ENCODE results near the gene FGG. TPM values are rescaled to one million over a fixed set of nuclear protein-coding genes. Genes with fewer than 3 reads are reported as not detected.

FGG gene
- total RNA-seq, 1 donor: not detected

DNA sequence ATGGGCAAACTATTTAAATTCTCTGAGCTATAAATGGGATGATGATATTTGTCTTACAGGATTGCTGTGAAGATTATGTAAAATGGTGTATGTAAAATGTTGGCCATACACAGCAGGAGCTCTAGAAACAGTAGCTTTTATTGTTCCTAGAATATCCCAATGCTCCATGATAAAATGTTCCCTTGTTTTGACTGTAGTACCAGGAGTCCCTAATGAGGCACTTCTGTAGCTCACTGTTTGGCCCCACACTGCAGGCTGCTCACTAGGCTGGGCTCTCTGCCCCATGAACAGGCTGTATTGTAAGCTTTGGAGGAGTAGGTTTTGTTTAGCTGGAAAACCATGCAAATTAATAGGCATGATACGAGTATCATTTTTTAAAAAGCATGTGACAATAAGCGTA is 18.6 kb downstream of the FGG start:
- TF ChIP-seq, protein P1, sequence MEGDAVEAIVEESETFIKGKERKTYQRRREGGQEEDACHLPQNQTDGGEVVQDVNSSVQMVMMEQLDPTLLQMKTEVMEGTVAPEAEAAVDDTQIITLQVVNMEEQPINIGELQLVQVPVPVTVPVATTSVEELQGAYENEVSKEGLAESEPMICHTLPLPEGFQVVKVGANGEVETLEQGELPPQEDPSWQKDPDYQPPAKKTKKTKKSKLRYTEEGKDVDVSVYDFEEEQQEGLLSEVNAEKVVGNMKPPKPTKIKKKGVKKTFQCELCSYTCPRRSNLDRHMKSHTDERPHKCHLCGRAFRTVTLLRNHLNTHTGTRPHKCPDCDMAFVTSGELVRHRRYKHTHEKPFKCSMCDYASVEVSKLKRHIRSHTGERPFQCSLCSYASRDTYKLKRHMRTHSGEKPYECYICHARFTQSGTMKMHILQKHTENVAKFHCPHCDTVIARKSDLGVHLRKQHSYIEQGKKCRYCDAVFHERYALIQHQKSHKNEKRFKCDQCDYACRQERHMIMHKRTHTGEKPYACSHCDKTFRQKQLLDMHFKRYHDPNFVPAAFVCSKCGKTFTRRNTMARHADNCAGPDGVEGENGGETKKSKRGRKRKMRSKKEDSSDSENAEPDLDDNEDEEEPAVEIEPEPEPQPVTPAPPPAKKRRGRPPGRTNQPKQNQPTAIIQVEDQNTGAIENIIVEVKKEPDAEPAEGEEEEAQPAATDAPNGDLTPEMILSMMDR (IDR thresholded peaks at IDR 0.05; ENCODE audit: insufficient read depth, low read length): no peak
- DNase-seq (ENCODE audit: low read depth): no peak
- no peak overlapping the region for H3K4me3 ChIP-seq (ENCODE audit: low read depth, low read length)

DNA sequence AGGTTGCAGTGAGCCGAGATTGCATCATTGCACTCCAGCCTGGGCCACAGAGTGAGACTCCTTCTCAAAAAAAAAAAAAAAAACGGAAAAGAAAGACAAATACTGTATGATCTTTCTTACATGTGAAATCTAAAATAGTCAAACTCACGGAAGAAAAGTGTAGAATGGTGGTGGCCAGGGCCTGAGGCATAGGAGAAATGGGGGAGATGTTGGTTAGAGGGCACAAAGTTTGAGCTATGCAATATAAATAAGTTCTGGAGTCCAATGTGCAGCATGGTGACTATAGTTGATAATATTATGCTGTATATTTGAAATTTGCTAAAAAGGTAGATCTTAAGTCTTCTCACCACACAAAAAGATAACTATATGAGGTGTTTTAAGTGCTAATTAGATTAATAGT is 20.6 kb downstream of the FGG start:
- no peak for DNase-seq (ENCODE audit: low read depth)
- TF ChIP-seq, protein P1 (IDR thresholded peaks at IDR 0.05; ENCODE audit: insufficient read depth, low read length): no peak
- H3K4me3 ChIP-seq (ENCODE audit: low read depth, low read length): no peak overlapping the region

DNA sequence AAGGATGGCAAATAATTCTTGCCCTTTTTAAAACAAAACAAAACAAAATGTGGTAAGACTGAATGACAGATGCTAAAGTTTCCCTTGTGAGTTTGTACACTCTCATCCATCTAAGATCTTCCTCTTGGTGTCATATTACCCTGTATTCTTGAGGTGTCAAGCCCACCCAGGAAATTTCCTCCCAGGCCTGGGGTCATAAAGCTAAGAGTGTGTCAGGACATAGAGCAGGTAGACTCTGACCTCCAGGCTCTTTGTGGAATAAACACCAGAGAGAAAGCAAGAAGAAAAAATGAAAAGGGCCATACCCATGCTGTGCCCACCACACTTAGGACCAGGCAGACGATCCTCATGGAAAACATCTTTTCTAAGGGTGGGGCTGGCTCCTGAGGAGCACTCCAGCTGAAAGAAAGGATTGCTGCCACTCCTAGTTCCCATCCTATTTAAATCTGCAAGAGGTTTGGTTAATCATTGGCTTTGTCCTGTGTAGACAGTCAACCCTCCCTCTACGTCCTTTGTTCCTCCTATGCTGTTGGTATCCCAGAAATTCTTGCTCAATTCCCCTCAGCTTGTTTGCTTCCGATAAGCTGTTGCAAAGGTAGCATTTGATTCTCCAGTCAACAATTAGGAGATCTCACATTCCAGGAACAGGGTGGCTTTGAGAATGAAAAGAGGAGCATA is 22.0 kb downstream of the FGG start, which contains the start of gene FGA:
Gene FGA, minus strand, starts transcription at position 414 of the 678 bp plus-strand sequence. Its CDS starts 55 bp downstream, at position 359.
- no peak within 1 kb of the TSS for H3K4me3 ChIP-seq (ENCODE audit: low read depth, low read length)
- TF ChIP-seq, protein P1 (IDR thresholded peaks at IDR 0.05; ENCODE audit: insufficient read depth, low read length): no peak

DNA sequence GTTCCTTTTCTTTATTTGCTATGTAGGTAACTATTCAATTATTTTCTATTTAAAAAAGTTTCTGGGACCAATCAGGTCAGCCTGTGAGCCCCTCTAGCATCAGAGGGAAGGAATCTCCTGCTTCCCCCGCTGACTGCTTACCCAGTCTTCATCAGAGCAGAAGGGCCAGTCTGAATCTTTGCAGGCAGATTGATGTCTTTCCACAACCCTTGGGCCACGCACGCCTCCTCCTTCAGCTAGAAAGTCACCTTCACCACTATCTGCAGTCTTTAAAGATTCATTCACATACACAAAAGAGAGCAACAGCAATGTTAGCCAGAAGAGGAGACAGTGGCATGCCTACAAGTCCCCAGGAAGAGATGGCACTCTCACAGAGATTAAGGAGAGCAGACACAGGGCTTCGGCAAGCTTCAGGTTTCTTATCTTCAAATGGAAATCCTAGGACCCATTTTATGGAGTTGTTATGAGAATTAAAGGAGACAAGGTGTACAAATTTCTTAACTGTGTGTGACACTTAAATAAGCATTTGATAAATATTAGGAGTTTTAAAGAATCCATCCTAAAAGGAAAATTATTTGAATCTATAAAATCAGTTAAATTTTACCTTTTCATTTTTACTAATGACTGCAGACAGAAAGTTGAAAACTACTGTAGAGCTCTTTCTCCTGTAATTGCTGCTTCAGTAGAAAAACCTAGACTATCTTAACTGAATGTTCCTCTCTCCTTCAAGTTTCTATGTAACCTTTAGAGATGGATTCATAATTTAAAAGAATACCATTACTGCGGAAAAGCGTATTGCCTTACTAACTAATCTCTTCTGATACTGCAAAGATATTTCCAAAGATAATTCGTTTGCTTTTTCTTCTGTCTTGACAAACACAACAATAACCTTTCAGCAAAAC is 22.9 kb downstream of the FGG start:
- no peak overlapping the region for H3K4me3 ChIP-seq (ENCODE audit: low read depth, low read length)
- DNase-seq (ENCODE audit: low read depth): no peak
- TF ChIP-seq, protein P1 (IDR thresholded peaks at IDR 0.05; ENCODE audit: insufficient read depth, low read length): no peak

More for the DNA sequence above, 22.0 kb downstream of the FGG start, which contains the start of gene FGA:
- no peak for DNase-seq (ENCODE audit: low read depth)

DNA sequence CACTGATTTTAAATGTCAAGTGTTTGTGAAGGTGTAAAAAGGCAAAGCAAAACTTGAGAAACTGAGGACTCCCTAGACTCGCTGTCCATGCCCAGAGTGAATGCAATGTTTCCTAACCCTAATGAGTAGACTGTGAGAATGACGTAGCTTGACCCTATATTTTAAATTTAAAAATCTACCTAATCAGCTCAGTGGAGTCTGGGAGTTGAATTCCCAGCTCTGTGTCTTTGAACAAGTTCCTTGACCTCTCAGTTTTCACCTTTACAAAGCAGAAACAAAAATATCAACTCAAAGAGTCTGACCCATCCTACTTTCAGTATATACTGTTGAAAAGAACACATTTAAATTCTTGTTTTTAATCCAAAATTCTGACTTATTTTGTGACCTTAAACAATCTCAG is 24.3 kb downstream of the FGG start:
- DNase-seq (ENCODE audit: low read depth): no peak
- H3K4me3 ChIP-seq (ENCODE audit: low read depth, low read length): no peak overlapping the region
- TF ChIP-seq, protein P1 (IDR thresholded peaks at IDR 0.05; ENCODE audit: insufficient read depth, low read length): no peak

- TF ChIP-seq, protein P1 (IDR thresholded peaks at IDR 0.05; ENCODE audit: insufficient read depth, low read length): no peak
- DNase-seq (ENCODE audit: low read depth): no peak
- no peak overlapping the region for H3K4me3 ChIP-seq (ENCODE audit: low read depth, low read length)
Measured at GRCh38 chr4:154586296-154587033, 26.0 kb downstream of the FGG start.

Data from fibroblast of the aortic adventitia (primary cell).